B cell (primary cell): ENCODE data around the gene TXK. TPM values are rescaled to one million over a fixed set of nuclear protein-coding genes. Genes with fewer than 3 reads are reported as not detected.

Experiments used
- ATAC-seq: fragments of 200-7000 bp; cut with Tn5 transposase; one replicate; pipeline ENCODE4 v1.10.0; 2021; ENCODE audit warnings: low read depth, mild to moderate bottlenecking, moderate number of reproducible peaks, moderate library complexity
- CTCF ChIA-PET: fragments of 350-600 bp; sonication (Branson Sonifier 250); formaldehyde crosslinking; loops from one replicate; lab custom pipeline; 2021; ENCODE audit warnings: antibody characterized with exemption, inconsistent platforms; lab: Charles Lee
- POLR2A ChIA-PET: fragments of 350-600 bp; sonication (Branson Sonifier 250); formaldehyde crosslinking; loops from one replicate; lab custom pipeline; 2021; ENCODE audit warnings: antibody characterized with exemption; lab: Charles Lee
- DNase-seq: peaks from one replicate; pipeline ENCODE4 v3.0.0; 2013
- H2AFZ ChIP-seq: 2 replicates; pipeline ENCODE4 v1.6.1; 2012; ENCODE audit warnings: mild to moderate bottlenecking, low read depth, low read length; ENCODE audit not compliant: insufficient read depth, poor library complexity, severe bottlenecking
- H3K27ac ChIP-seq, 2 donors: 1 replicate in 1 of 2; 2 replicates in 1 of 2; pipeline ENCODE4 v1.5.1; 2012 to 2013; ENCODE audit warnings: low read length in 2 of 2, mild to moderate bottlenecking in 2 of 2, moderate library complexity in 1 of 2
- H3K27me3 ChIP-seq, 4 experiments: fragments of 200-600 bp in 1 of 4; sonication (generic) in 1 of 4; replicated peaks in 1 of 4; 1 replicate in 2 of 4; 2 replicates in 2 of 4; pipeline versions ENCODE4 v1.6.1 to v1.7.0; 2013 to 2016; ENCODE audit warnings: low read length in 3 of 4, mild to moderate bottlenecking in 2 of 4, mixed read lengths in 1 of 4, moderate library complexity in 1 of 4; ENCODE audit not compliant: insufficient read depth in 4 of 4, control insufficient read depth in 3 of 4; ENCODE audit errors: control extremely low read depth in 1 of 4
- H3K36me3 ChIP-seq, 2 experiments: replicated peaks in 1 of 2; 1 replicate in 1 of 2; 2 replicates in 1 of 2; pipeline versions ENCODE4 v1.6.1 to v1.7.1; 2013; ENCODE audit warnings: low read length in 1 of 2; ENCODE audit not compliant: insufficient read depth in 2 of 2, control insufficient read depth in 1 of 2; ENCODE audit errors: control extremely low read depth in 1 of 2, extremely low read depth in 1 of 2
- H3K4me1 ChIP-seq, 2 donors: fragments of 200-600 bp in 1 of 2; sonication (generic) in 1 of 2; 1 replicate in 1 of 2; 2 replicates in 1 of 2; pipeline versions ENCODE4 v1.5.1 to v1.6.1; 2013 to 2017; ENCODE audit warnings: low read length in 2 of 2; ENCODE audit not compliant: control insufficient read depth in 2 of 2, insufficient read depth in 2 of 2
- H3K4me2 ChIP-seq: replicated peaks from 2 replicates; pipeline ENCODE3; 2012; ENCODE audit warnings: mild to moderate bottlenecking, low read depth, low read length; ENCODE audit not compliant: poor library complexity, severe bottlenecking
- H3K4me3 ChIP-seq, 5 experiments: fragments of 200-600 bp in 1 of 5; sonication (generic) in 1 of 5; 1 replicate in 3 of 5; 2 replicates in 2 of 5; pipeline versions ENCODE4 v1.5.1 to v1.7.0; 2011 to 2016; ENCODE audit warnings: low read length in 4 of 5, mild to moderate bottlenecking in 4 of 5, low read depth in 2 of 5, control low read depth in 1 of 5, moderate library complexity in 1 of 5; ENCODE audit not compliant: insufficient read depth in 1 of 5; ENCODE audit errors: control extremely low read depth in 1 of 5, extremely low read depth in 1 of 5
- H3K79me2 ChIP-seq: fragments of 200-600 bp; sonication (generic); one replicate; pipeline ENCODE4 v1.6.0; 2016; ENCODE audit warnings: low read length; ENCODE audit not compliant: control insufficient read depth, insufficient read depth
- H3K9ac ChIP-seq: fragments of 200-600 bp; sonication (generic); 2 replicates; pipeline ENCODE4 v1.6.1; 2017; ENCODE audit warnings: mild to moderate bottlenecking, low read length, moderate library complexity
- H3K9me3 ChIP-seq, 3 donors: one replicate each; pipeline versions ENCODE4 v1.6.1 to v1.7.1; 2013; ENCODE audit warnings: low read length in 2 of 3; ENCODE audit not compliant: control insufficient read depth in 2 of 3, insufficient read depth in 1 of 3; ENCODE audit errors: control extremely low read depth in 1 of 3
- H4K20me1 ChIP-seq: 2 replicates; pipeline ENCODE4 v1.6.0; 2012; ENCODE audit warnings: mild to moderate bottlenecking, low read length; ENCODE audit not compliant: insufficient read depth, control insufficient read depth, poor library complexity, severe bottlenecking
- H3K27ac Mint-ChIP-seq: one replicate; pipeline ENCODE4 v1.8.0; 2021; ENCODE audit warnings: mixed read lengths
- H3K27me3 Mint-ChIP-seq: one replicate; pipeline ENCODE4 v1.8.0; 2021; ENCODE audit warnings: mixed read lengths
- H3K4me1 Mint-ChIP-seq: one replicate; pipeline ENCODE4 v1.8.0; 2021; ENCODE audit warnings: mixed read lengths
- H3K4me3 Mint-ChIP-seq: one replicate; pipeline ENCODE4 v1.8.0; 2021; ENCODE audit warnings: mixed read lengths
- H3K9me3 Mint-ChIP-seq: one replicate; pipeline ENCODE4 v1.8.0; 2022; ENCODE audit warnings: mixed read lengths; ENCODE audit not compliant: insufficient read depth
- EZH2 ChIP-seq: IDR thresholded peaks from 2 replicates; pipeline ENCODE4 v1.6.1; 2012; ENCODE audit warnings: borderline replicate concordance, low read depth, mild to moderate bottlenecking, moderate library complexity, low read length; ENCODE audit not compliant: insufficient read depth, poor library complexity, severe bottlenecking
- WGBS: methylation state at CpG from one replicate; pipeline ENCODE4 v1.1.5; 2013; ENCODE audit warnings: missing lambda C conversion rate; ENCODE audit not compliant: insufficient coverage; 5-methylcytosine and 5-hydroxymethylcytosine counted together
- intact Hi-C: fragments of 100-400 bp; cut with micrococcal nuclease; formaldehyde crosslinking; loops from one replicate; pipeline ENCODE4 v1.10.0; 2022
- polyA plus RNA-seq: library from polyadenylated mRNA; depleted of rRNA; stranded (reverse); fragments of >200 nt; gene quantifications from 2 replicates; pipeline ENCODE4 v1.2.3, GENCODE V29; 2012
- total RNA-seq, 2 donors: library from RNA; stranded (reverse); fragments of 120-200 nt in 1 of 2; gene quantifications; 1 replicate in 1 of 2; 2 replicates in 1 of 2; pipeline versions ENCODE4 v1.2.3 to v1.2.4, GENCODE V29; 2013 to 2022
- TF ChIP-seq, protein P1 (sequence below): fragments of 200-600 bp; IDR thresholded peaks from one replicate; pipeline ENCODE4 v1.8.0; 2022; ENCODE audit warnings: antibody characterized with exemption, mild to moderate bottlenecking

The TXK gene
- total and polyA plus RNA-seq, 2 donors (not counting 1 experiment from before 2014, with no cell fraction given) = 0.79 to 1.1 TPM

DNA sequence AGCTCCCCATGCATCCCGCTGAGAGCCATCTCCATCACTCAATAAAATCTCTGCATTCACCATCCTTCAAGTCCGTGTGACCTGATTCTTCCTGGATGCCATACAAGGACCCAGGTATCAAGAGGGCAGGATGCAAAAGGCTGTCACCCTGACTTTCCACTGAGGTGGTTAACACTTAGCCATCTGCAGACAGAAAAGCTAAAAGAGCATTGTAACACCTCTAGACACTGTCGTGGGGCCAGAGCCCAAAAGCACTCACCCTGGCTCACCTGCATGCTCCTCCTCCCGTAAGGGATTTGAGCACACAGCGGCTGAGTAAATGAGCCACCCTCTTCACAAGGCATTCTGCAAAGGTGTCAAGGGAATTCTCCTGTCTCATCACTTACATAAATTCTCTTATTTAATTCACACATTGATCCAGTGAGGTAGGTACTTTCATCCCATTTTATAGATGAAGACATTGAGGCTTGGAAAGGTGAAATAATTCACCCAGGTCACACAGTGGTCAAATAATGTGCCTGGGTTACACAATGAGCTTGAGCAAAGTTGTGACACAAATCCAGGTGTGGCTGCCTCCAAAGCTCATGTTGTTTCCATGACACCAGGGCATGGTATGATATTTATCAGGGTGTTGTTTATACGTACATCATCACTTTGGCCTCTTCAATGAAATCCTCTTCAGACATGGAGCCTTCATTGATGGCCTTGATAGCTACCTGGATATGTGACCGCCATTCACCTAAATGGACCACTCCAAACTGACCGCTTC is 48.0 kb downstream of the TXK start:
- no peaks in the 10 kb centered on the region for H3K36me3 ChIP-seq
- peaks cover 0 to 1% (median 0%) of the 10 kb centered on the region in 3 donors for H3K9me3 ChIP-seq
- H2AFZ ChIP-seq = no peak overlapping the region
- no peak overlapping the region for H3K4me3 Mint-ChIP-seq
- ChIA-PET POLR2A (no interaction called here), CTCF (interaction anchor here (0.7 to 14.4 kb wide), 23 partner anchors 10 to 417 kb away, joined by 3 to 218 read pairs (median 4); partner anchors contain the start of genes CNGA1 and NIPAL1)
- H3K27me3 Mint-ChIP-seq = peaks cover 15% of the 10 kb centered on the region
- no peaks in the 10 kb centered on the region for H3K79me2 ChIP-seq
- no peaks in the 10 kb centered on the region for H3K4me1 ChIP-seq
- H3K9me3 Mint-ChIP-seq = no peaks in the 10 kb centered on the region
- no peak overlapping the region for H3K27ac Mint-ChIP-seq
- H4K20me1 ChIP-seq = no peaks in the 10 kb centered on the region
- H3K27ac ChIP-seq = no peak overlapping the region
- intact Hi-C loops = loop anchor here (5.0 kb wide), 3 partner anchors 69 to 399 kb away; partner anchors contain the start of genes CNGA1, NFXL1 and NIPAL1
- ATAC-seq (no peak), DNase-seq (no peak)
- H3K4me3 ChIP-seq = no peak overlapping the region
- TF ChIP-seq EZH2 = no peak
- TF ChIP-seq, protein P1, sequence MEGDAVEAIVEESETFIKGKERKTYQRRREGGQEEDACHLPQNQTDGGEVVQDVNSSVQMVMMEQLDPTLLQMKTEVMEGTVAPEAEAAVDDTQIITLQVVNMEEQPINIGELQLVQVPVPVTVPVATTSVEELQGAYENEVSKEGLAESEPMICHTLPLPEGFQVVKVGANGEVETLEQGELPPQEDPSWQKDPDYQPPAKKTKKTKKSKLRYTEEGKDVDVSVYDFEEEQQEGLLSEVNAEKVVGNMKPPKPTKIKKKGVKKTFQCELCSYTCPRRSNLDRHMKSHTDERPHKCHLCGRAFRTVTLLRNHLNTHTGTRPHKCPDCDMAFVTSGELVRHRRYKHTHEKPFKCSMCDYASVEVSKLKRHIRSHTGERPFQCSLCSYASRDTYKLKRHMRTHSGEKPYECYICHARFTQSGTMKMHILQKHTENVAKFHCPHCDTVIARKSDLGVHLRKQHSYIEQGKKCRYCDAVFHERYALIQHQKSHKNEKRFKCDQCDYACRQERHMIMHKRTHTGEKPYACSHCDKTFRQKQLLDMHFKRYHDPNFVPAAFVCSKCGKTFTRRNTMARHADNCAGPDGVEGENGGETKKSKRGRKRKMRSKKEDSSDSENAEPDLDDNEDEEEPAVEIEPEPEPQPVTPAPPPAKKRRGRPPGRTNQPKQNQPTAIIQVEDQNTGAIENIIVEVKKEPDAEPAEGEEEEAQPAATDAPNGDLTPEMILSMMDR = no peak
- H3K4me2 ChIP-seq = no peak overlapping the region
- no peak overlapping the region for H3K9ac ChIP-seq
- no peaks in the 10 kb centered on the region for H3K27me3 ChIP-seq
- WGBS = 67% methylated on average over 5 of the region's 8 CpGs
- no peaks in the 10 kb centered on the region for H3K4me1 Mint-ChIP-seq

DNA sequence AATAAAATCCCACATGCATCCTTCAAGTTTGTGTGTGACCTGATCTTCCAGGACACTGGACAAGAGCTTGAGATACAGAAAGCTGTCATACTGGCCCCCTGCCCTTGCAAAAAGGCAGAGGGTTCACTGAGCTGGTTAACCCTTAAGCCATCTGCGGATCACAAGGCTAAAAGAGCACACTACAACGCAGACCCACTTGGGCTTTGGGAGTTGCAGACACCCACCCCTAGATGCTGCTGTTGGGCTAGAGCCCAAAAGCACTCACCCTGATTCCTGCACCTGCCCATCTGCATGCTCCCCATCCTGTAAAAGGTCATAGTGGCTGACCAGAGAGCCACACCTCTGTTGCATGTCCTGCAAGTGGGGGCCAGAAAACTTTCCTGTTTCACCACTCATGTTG is 51.1 kb downstream of the TXK start:
- CTCF ChIA-PET = interaction anchor here (6.2 to 14.4 kb wide), 3 partner anchors 35 to 80 kb away, joined by 66 to 218 read pairs (median 74); no protein-coding TSS in a partner anchor
- no peaks in the 10 kb centered on the region for H3K36me3 ChIP-seq

More for the DNA sequence above, 51.1 kb downstream of the TXK start:
- POLR2A ChIA-PET = interaction anchor here (0.9 kb wide), 1 partner anchor 7 kb away, joined by 3 read pairs; no protein-coding TSS in a partner anchor
- 95% methylated on average over 2 of the region's 2 CpGs for WGBS
- Mint-ChIP-seq H3K27ac (no peak overlapping the region), H3K4me1 (no peaks in the 10 kb centered on the region), H3K9me3 (no peaks in the 10 kb centered on the region), H3K27me3 (peaks cover 18% of the 10 kb centered on the region), H3K4me3 (no peak overlapping the region)
- Histone ChIP-seq H3K4me1 (no peaks in the 10 kb centered on the region), H3K27me3 (no peaks in the 10 kb centered on the region), H3K27ac (no peak overlapping the region), H3K9me3 (peaks cover 0 to 1% (median 0%) of the 10 kb centered on the region in 3 donors), H3K4me2 (no peak overlapping the region), H3K79me2 (no peaks in the 10 kb centered on the region), H3K4me3 (no peak overlapping the region), H4K20me1 (no peaks in the 10 kb centered on the region), H3K9ac (no peak overlapping the region), H2AFZ (no peak overlapping the region)
- no peak for DNase-seq
- TF ChIP-seq EZH2 = no peak
- TF ChIP-seq, protein P1 = no peak
- ATAC-seq = no peak
- intact Hi-C loops = no loop called here
